ENCODE measurements around the gene FAM184B.

FAM184B gene

DNA sequence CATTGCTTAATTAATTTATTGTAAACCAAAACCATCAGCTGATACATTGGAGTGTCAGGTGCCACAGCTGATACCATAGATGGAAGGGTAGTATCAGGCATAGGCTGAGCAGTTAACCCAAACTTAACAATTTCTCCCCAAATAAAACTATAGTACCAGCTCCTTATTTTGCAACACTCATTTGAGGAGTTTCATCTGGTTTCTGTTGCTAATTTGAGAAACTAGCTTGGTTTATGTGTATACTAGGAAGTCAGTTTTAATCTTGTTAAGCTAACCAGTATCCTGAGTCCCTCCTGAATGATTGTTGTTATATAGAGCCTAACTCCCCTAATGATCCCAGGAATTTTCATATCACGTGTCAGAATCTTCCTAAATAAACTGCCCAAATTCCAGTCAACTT, 16.4 kb upstream of the FAM184B start:
- H3K27me3 ChIP-seq (ENCODE audit: insufficient read depth, low read length) = no peaks in the 10 kb centered on the region

DNA sequence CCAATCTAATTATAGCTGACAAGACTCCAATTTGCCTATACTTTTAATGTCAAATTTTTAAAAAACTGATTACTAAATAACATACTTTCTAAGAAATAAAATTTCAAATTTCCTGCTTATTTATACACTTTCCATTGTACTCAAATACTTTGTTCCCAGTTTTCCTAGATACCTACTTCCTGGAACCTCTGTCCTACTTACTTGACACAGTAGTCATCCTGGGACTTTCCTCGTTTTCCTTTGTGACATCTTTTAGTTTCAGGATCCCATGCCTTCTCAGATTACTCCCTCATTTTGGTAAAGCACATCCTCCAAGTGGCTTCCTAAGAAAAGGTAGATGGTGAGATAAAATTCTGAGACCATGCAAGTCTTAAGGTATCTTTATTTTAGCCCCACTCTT, 13.3 kb upstream of the FAM184B start:
- H3K27ac ChIP-seq (ENCODE audit: low read depth, low read length, poor library complexity, severe bottlenecking) = no peak overlapping the region
- H3K27me3 ChIP-seq (ENCODE audit: insufficient read depth, low read length) = no peaks in the 10 kb centered on the region
- no peaks in the 10 kb centered on the region for H3K79me2 ChIP-seq (ENCODE audit: insufficient read depth, low read length)
- H3K9ac ChIP-seq (ENCODE audit: low read length) = no peak overlapping the region
- H3F3A ChIP-seq (ENCODE audit: insufficient read depth, low read length) = no peaks in the 10 kb centered on the region
- no peaks in the 10 kb centered on the region for H3K9me2 ChIP-seq (ENCODE audit: low read depth, low read length)
- H3K4me2 ChIP-seq (ENCODE audit: low read length) = no peak overlapping the region
- H2AFZ ChIP-seq (ENCODE audit: low read length) = no peak overlapping the region
- no peak overlapping the region for H3K4me3 ChIP-seq (ENCODE audit: low read depth, low read length, poor library complexity, severe bottlenecking)
- no peak for TF ChIP-seq EZH2 (IDR thresholded peaks at IDR 0.05; ENCODE audit: borderline replicate concordance, low read length)
- TF ChIP-seq, protein P1, sequence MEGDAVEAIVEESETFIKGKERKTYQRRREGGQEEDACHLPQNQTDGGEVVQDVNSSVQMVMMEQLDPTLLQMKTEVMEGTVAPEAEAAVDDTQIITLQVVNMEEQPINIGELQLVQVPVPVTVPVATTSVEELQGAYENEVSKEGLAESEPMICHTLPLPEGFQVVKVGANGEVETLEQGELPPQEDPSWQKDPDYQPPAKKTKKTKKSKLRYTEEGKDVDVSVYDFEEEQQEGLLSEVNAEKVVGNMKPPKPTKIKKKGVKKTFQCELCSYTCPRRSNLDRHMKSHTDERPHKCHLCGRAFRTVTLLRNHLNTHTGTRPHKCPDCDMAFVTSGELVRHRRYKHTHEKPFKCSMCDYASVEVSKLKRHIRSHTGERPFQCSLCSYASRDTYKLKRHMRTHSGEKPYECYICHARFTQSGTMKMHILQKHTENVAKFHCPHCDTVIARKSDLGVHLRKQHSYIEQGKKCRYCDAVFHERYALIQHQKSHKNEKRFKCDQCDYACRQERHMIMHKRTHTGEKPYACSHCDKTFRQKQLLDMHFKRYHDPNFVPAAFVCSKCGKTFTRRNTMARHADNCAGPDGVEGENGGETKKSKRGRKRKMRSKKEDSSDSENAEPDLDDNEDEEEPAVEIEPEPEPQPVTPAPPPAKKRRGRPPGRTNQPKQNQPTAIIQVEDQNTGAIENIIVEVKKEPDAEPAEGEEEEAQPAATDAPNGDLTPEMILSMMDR (IDR thresholded peaks at IDR 0.05; ENCODE audit: low read length) = no peak
- H4K20me1 ChIP-seq (ENCODE audit: insufficient read depth, low read length) = no peaks in the 10 kb centered on the region
- no peaks in the 10 kb centered on the region for H3K9me3 ChIP-seq (ENCODE audit: low read length)
- no peaks in the 10 kb centered on the region; the same call in 1 of the 2 replicates for H3K36me3 ChIP-seq (ENCODE audit: insufficient read depth, low read length)
- no peaks in the 10 kb centered on the region for H3K4me1 ChIP-seq (ENCODE audit: insufficient read depth, low read length, severe bottlenecking)

More for the DNA sequence above, 16.4 kb upstream of the FAM184B start:
- peaks cover 12% of the 10 kb centered on the region for H3K36me3 ChIP-seq (ENCODE audit: insufficient read depth, low read length)
- H4K20me1 ChIP-seq (ENCODE audit: insufficient read depth, low read length) = no peaks in the 10 kb centered on the region
- no peak overlapping the region for H3K4me3 ChIP-seq (ENCODE audit: low read depth, low read length, poor library complexity, severe bottlenecking)
- no peak overlapping the region for H2AFZ ChIP-seq (ENCODE audit: low read length)
- no peak overlapping the region for H3K27ac ChIP-seq (ENCODE audit: low read depth, low read length, poor library complexity, severe bottlenecking)
- H3K9me3 ChIP-seq (ENCODE audit: low read length) = no peaks in the 10 kb centered on the region
- H3K4me1 ChIP-seq (ENCODE audit: insufficient read depth, low read length, severe bottlenecking) = no peaks in the 10 kb centered on the region
- no peak overlapping the region for H3K9ac ChIP-seq (ENCODE audit: low read length)
- no peak overlapping the region for H3K4me2 ChIP-seq (ENCODE audit: low read length)
- no peaks in the 10 kb centered on the region for H3K9me2 ChIP-seq (ENCODE audit: low read depth, low read length)
- H3K79me2 ChIP-seq (ENCODE audit: insufficient read depth, low read length) = no peaks in the 10 kb centered on the region
- no peaks in the 10 kb centered on the region for H3F3A ChIP-seq (ENCODE audit: insufficient read depth, low read length)
- TF ChIP-seq, protein P1 (IDR thresholded peaks at IDR 0.05; ENCODE audit: low read length) = no peak
- TF ChIP-seq EZH2 (IDR thresholded peaks at IDR 0.05; ENCODE audit: borderline replicate concordance, low read length) = no peak

DNA sequence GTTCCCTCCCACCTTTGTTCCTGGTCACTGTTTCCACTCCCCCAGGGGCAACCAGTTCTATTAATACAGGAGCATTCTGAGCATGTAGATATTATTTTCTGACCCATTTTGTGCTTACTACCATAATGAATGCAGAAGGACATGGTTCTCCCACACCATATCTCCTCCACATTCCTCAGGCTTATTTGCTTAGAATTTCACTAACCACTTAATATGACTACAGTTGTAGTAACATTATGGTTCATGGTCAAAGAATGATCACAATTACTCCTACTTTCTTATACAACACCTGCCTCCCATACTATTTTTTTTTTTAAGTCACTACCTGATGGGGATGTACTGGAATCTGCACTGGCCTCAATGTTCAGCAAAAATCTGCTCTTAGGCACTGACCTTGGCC, 7.5 kb upstream of the FAM184B start:
- TF ChIP-seq EZH2 (IDR thresholded peaks at IDR 0.05; ENCODE audit: borderline replicate concordance, low read length) = no peak
- TF ChIP-seq, protein P1 (IDR thresholded peaks at IDR 0.05; ENCODE audit: low read length) = no peak
- Histone ChIP-seq H3K4me1 (ENCODE audit: insufficient read depth, low read length, severe bottlenecking) (no peaks in the 10 kb centered on the region), H3K9me3 (ENCODE audit: low read length) (no peaks in the 10 kb centered on the region), H2AFZ (ENCODE audit: low read length) (no peak overlapping the region), H3K9ac (ENCODE audit: low read length) (no peak overlapping the region), H3F3A (ENCODE audit: insufficient read depth, low read length) (no peaks in the 10 kb centered on the region), H3K27ac (ENCODE audit: low read depth, low read length, poor library complexity, severe bottlenecking) (no peak overlapping the region), H4K20me1 (ENCODE audit: insufficient read depth, low read length) (no peaks in the 10 kb centered on the region), H3K27me3 (ENCODE audit: insufficient read depth, low read length) (no peaks in the 10 kb centered on the region), H3K79me2 (ENCODE audit: insufficient read depth, low read length) (no peaks in the 10 kb centered on the region), H3K4me3 (ENCODE audit: low read depth, low read length, poor library complexity, severe bottlenecking) (no peak overlapping the region), H3K9me2 (ENCODE audit: low read depth, low read length) (no peaks in the 10 kb centered on the region), H3K4me2 (ENCODE audit: low read length) (no peak overlapping the region), H3K36me3 (ENCODE audit: insufficient read depth, low read length) (no peaks in the 10 kb centered on the region; the same call in 1 of the 2 replicates)
